ENCODE data around the gene MRPL36.

Gene MRPL36

DNA sequence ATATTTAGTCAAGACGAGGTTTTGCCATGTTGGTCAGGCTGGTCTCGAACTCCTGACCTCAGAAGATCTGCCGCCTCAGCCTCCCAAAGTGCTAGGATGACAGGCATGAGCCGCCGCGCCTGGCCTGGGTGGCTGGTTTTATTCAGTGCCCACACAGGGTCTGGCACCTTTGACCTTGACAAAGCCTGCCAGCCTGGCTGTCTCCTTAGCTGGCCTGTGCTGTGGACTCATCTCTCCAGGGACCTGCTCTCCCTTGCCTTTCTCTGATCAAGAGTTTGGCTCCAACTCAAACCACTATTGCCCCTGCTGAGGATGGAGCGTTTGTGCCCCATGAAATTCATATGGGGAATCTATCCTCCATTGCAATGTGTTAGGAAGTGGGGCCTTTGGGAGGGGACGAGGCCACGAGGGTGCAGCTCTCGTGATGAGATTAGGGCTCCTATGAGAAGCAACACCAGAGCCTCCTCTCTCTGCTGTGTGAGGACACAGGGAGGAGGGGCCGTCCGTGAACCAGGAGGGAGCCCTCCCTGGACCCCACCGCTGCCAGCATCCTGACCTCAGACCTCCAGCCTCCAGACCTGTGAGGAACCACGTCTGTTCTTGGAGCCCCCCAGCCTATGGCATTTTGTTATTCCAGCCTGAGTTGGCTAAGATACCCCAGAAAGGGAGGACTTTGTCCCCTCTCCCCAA is 45.0 kb downstream of the MRPL36 start:
- DNase-seq (ENCODE audit: low read depth) = no peak
- in situ Hi-C loops (cut with HindIII; ENCODE audit: low sequenced_read_pairs) = no loop called here
- TF ChIP-seq, protein P1, sequence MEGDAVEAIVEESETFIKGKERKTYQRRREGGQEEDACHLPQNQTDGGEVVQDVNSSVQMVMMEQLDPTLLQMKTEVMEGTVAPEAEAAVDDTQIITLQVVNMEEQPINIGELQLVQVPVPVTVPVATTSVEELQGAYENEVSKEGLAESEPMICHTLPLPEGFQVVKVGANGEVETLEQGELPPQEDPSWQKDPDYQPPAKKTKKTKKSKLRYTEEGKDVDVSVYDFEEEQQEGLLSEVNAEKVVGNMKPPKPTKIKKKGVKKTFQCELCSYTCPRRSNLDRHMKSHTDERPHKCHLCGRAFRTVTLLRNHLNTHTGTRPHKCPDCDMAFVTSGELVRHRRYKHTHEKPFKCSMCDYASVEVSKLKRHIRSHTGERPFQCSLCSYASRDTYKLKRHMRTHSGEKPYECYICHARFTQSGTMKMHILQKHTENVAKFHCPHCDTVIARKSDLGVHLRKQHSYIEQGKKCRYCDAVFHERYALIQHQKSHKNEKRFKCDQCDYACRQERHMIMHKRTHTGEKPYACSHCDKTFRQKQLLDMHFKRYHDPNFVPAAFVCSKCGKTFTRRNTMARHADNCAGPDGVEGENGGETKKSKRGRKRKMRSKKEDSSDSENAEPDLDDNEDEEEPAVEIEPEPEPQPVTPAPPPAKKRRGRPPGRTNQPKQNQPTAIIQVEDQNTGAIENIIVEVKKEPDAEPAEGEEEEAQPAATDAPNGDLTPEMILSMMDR (IDR thresholded peaks at IDR 0.05; ENCODE audit: low read depth, low read length, missing control alignments) = no peak
- H3K4me3 ChIP-seq (ENCODE audit: low read depth, low read length) = no peak overlapping the region

GRCh38 chr5:1753490-1753889 is 46.1 kb downstream of the MRPL36 start:
- TF ChIP-seq, protein P1 (IDR thresholded peaks at IDR 0.05; ENCODE audit: low read depth, low read length, missing control alignments) = no peak
- DNase-seq (ENCODE audit: low read depth) = no peak
- no peak overlapping the region for H3K4me3 ChIP-seq (ENCODE audit: low read depth, low read length)
- in situ Hi-C loops (cut with HindIII; ENCODE audit: low sequenced_read_pairs) = no loop called here

DNA sequence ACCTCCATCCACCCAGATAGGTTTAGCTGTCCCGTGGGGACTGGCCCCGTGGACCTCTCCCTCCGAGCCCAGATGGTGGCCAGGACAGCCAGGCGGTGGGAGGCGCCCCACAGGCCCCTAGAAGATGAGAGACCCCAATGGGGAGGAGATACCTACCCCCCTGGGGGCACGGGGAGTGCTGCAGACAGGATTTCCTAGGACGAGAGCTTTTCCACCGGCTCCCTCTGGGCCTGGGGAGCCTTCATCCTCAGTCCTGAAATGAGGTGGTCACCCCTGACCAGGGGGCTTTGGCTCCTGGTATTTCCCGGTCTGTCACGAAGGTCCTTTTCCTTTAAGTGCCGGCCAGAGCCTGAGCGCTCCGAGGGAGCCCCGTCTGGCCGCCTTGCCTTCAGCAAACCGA is 46.8 kb downstream of the MRPL36 start:
- TF ChIP-seq, protein P1 (IDR thresholded peaks at IDR 0.05; ENCODE audit: low read depth, low read length, missing control alignments) = no peak
- H3K4me3 ChIP-seq (ENCODE audit: low read depth, low read length) = no peak overlapping the region
- no peak for DNase-seq (ENCODE audit: low read depth)
- in situ Hi-C loops (cut with HindIII; ENCODE audit: low sequenced_read_pairs) = no loop called here

- in situ Hi-C loops (cut with HindIII; ENCODE audit: low sequenced_read_pairs) = no loop called here
- TF ChIP-seq, protein P1 (IDR thresholded peaks at IDR 0.05; ENCODE audit: low read depth, low read length, missing control alignments) = no peak
- H3K4me3 ChIP-seq (ENCODE audit: low read depth, low read length) = no peak overlapping the region
- DNase-seq (ENCODE audit: low read depth) = no peak
Measured at GRCh38 chr5:1751864-1752822, 47.5 kb downstream of the MRPL36 start.

DNA sequence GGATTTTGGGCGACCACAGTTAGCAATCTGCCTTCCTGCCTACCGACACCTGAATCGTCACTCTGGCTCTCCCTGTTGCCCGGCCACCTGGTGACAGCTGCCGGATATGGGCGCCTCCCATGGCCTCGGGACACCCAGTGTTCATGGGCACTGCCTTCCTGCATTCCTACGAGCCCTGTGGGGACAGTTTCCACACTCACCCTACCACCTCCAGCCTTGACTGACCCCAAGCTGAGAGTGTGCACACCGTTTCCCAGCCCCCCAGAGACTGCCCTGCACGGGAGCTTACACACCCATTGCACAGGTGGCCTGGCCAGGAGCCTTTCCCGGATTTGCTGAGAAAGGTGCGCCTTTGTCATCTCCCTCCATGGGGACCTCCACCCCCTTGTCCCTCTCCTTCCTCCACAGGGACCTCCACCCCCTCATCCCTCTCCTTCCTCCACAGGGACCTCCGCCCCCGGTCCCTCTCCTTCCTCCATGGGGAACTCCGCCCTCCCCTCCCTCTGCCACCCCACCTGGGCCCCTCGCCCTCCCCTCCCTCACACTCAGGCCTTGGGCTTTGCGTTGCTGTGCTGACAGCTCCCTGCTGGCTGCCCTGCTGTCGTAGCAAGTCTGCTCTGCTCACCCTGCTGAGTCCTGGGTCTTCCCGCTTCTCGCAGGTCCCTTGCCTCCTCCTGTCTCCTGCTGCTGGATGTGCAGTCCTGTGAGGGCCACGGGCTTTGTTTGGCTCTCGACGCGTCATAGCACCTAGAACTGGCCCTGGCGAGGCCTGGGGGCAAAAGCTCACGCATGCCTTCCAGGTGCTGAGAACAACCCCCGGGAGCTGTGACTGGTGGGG is 48.4 kb downstream of the MRPL36 start:
- no peak overlapping the region for H3K4me3 ChIP-seq (ENCODE audit: low read depth, low read length)
- in situ Hi-C loops (cut with HindIII; ENCODE audit: low sequenced_read_pairs) = no loop called here
- no peak for DNase-seq (ENCODE audit: low read depth)
- TF ChIP-seq, protein P1 (IDR thresholded peaks at IDR 0.05; ENCODE audit: low read depth, low read length, missing control alignments) = no peak

DNA sequence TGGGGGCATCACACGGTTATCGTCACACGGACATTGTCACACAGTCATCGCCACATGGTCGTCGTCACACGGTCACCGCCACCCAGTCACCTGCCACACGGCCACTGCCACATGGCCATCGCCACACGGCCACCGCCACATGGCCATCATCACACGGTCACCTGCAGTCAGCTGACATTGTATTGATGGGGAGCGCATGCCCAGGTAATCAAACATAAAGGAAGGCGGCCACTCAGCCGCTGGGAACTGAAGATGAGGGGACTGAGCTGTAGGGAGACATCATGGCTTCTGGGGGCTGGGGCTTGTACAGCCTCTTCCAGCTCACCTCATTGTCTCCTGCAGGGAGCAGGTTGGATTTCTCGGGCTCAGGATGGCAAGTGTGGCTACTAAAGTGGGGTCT is 49.2 kb downstream of the MRPL36 start:
- TF ChIP-seq, protein P1 (IDR thresholded peaks at IDR 0.05; ENCODE audit: low read depth, low read length, missing control alignments) = no peak
- in situ Hi-C loops (cut with HindIII; ENCODE audit: low sequenced_read_pairs) = no loop called here
- H3K4me3 ChIP-seq (ENCODE audit: low read depth, low read length) = no peak overlapping the region
- DNase-seq (ENCODE audit: low read depth) = no peak
